Memory B cell (primary cell): ENCODE results near the gene MAGEB17.
"Not testable (repeated sequence)": the region's sequence is repeated elsewhere in the genome, so short reads cannot be mapped to it uniquely, and the experiment has no call there.

ENCODE experiments used
- ATAC-seq: fragments of 150-1000 bp; cut with Tn5 transposase; 2 replicates; pipeline ENCODE4 v1.10.0; 2021; ENCODE audit warnings: low read depth, mild to moderate bottlenecking, moderate library complexity
- DNase-seq, 2 donors: peaks; one replicate each; pipeline ENCODE4 v3.0.0; 2022; ENCODE audit warnings: low spot score in 2 of 2
- H3K27ac Mint-ChIP-seq: one replicate; pipeline ENCODE4 v1.8.0; 2022; ENCODE audit warnings: mild to moderate bottlenecking, moderate library complexity, mixed read lengths
- H3K27me3 Mint-ChIP-seq: one replicate; pipeline ENCODE4 v1.8.0; 2022; ENCODE audit warnings: mixed read lengths
- H3K36me3 Mint-ChIP-seq: one replicate; pipeline ENCODE4 v1.8.0; 2022; ENCODE audit warnings: mild to moderate bottlenecking, mixed read lengths
- H3K4me1 Mint-ChIP-seq: one replicate; pipeline ENCODE4 v1.8.0; 2022; ENCODE audit warnings: mixed read lengths
- H3K4me3 Mint-ChIP-seq: one replicate; pipeline ENCODE4 v1.8.0; 2022; ENCODE audit warnings: mild to moderate bottlenecking, moderate library complexity, mixed read lengths
- H3K9me3 Mint-ChIP-seq: one replicate; pipeline ENCODE4 v1.8.0; 2022; ENCODE audit warnings: mixed read lengths

Gene MAGEB17

GRCh38 chrX:16171944-16172343, 4.7 kb downstream of the MAGEB17 start:
- no peaks in the 10 kb centered on the region for H3K4me1 Mint-ChIP-seq
- ATAC-seq = no peak
- H3K27ac Mint-ChIP-seq = no peak overlapping the region
- H3K27me3 Mint-ChIP-seq = peaks cover 4% of the 10 kb centered on the region
- H3K9me3 Mint-ChIP-seq = no peaks in the 10 kb centered on the region
- DNase-seq = no peak
- H3K36me3 Mint-ChIP-seq = no peaks in the 10 kb centered on the region
- H3K4me3 Mint-ChIP-seq = no peak overlapping the region

GRCh38 chrX:16172391-16172790, 5.1 kb downstream of the MAGEB17 start:
- ATAC-seq (no peak), DNase-seq (no peak)
- H3K9me3 Mint-ChIP-seq = no peaks in the 10 kb centered on the region
- H3K4me1 Mint-ChIP-seq = no peaks in the 10 kb centered on the region
- H3K4me3 Mint-ChIP-seq = no peak overlapping the region
- no peaks in the 10 kb centered on the region for H3K36me3 Mint-ChIP-seq
- H3K27me3 Mint-ChIP-seq = peaks cover 4% of the 10 kb centered on the region
- no peak overlapping the region for H3K27ac Mint-ChIP-seq

- H3K4me1 Mint-ChIP-seq = no peaks in the 10 kb centered on the region
- ATAC-seq = no peak
- H3K4me3 Mint-ChIP-seq = no peak overlapping the region
- H3K9me3 Mint-ChIP-seq = no peaks in the 10 kb centered on the region
- no peaks in the 10 kb centered on the region for H3K27me3 Mint-ChIP-seq
- H3K36me3 Mint-ChIP-seq = no peaks in the 10 kb centered on the region
- H3K27ac Mint-ChIP-seq = no peak overlapping the region
- DNase-seq = no peak
Measured at GRCh38 chrX:16175329-16176061, 8.2 kb downstream of the MAGEB17 start.

GRCh38 chrX:16177260-16177659, 10.0 kb downstream of the MAGEB17 start:
- Mint-ChIP-seq H3K27me3 (no peaks in the 10 kb centered on the region), H3K9me3 (no peaks in the 10 kb centered on the region), H3K27ac (no peak overlapping the region), H3K4me1 (no peaks in the 10 kb centered on the region), H3K4me3 (no peak overlapping the region), H3K36me3 (no peaks in the 10 kb centered on the region)
- no peak for DNase-seq
- ATAC-seq = no peak

- H3K27me3 Mint-ChIP-seq, H3K36me3 Mint-ChIP-seq, DNase-seq, H3K9me3 Mint-ChIP-seq, H3K27ac Mint-ChIP-seq, ATAC-seq, H3K4me3 Mint-ChIP-seq, H3K4me1 Mint-ChIP-seq: not testable (repeated sequence)
Measured at GRCh38 chrX:16183843-16184242, 16.6 kb downstream of the MAGEB17 start.

GRCh38 chrX:16185725-16186136, 18.4 kb downstream of the MAGEB17 start:
- Mint-ChIP-seq H3K4me1 (no peaks in the 10 kb centered on the region), H3K36me3 (no peaks in the 10 kb centered on the region), H3K27me3 (no peaks in the 10 kb centered on the region), H3K27ac (no peak overlapping the region), H3K9me3 (no peaks in the 10 kb centered on the region), H3K4me3 (no peak overlapping the region)
- ATAC-seq = no peak
- no peak for DNase-seq

GRCh38 chrX:16186380-16187007, 19.2 kb downstream of the MAGEB17 start:
- H3K4me1 Mint-ChIP-seq = no peaks in the 10 kb centered on the region
- no peaks in the 10 kb centered on the region for H3K36me3 Mint-ChIP-seq

GRCh38 chrX:16187024-16187760, 19.9 kb downstream of the MAGEB17 start:
- DNase-seq (no peak), ATAC-seq (no peak)
- Mint-ChIP-seq H3K36me3 (no peaks in the 10 kb centered on the region), H3K4me3 (no peak overlapping the region), H3K4me1 (no peaks in the 10 kb centered on the region), H3K9me3 (no peaks in the 10 kb centered on the region), H3K27ac (no peak overlapping the region), H3K27me3 (no peaks in the 10 kb centered on the region)

More at GRCh38 chrX:16186380-16187007, 19.2 kb downstream of the MAGEB17 start:
- ATAC-seq (no peak), DNase-seq (no peak)
- H3K27me3 Mint-ChIP-seq = no peaks in the 10 kb centered on the region
- no peak overlapping the region for H3K4me3 Mint-ChIP-seq
- H3K27ac Mint-ChIP-seq = no peak overlapping the region
- H3K9me3 Mint-ChIP-seq = no peaks in the 10 kb centered on the region

- H3K9me3 Mint-ChIP-seq = no peaks in the 10 kb centered on the region
- no peak overlapping the region for H3K4me3 Mint-ChIP-seq
- H3K36me3 Mint-ChIP-seq = no peaks in the 10 kb centered on the region
- no peaks in the 10 kb centered on the region for H3K4me1 Mint-ChIP-seq
- ATAC-seq (no peak), DNase-seq (no peak)
- H3K27ac Mint-ChIP-seq = no peak overlapping the region
- H3K27me3 Mint-ChIP-seq = no peaks in the 10 kb centered on the region
Measured at GRCh38 chrX:16188687-16189086, 21.4 kb downstream of the MAGEB17 start.

- Mint-ChIP-seq H3K27ac (no peak overlapping the region), H3K4me3 (no peak overlapping the region), H3K9me3 (no peaks in the 10 kb centered on the region), H3K4me1 (no peaks in the 10 kb centered on the region), H3K36me3 (no peaks in the 10 kb centered on the region), H3K27me3 (no peaks in the 10 kb centered on the region)
- DNase-seq = no peak
- no peak for ATAC-seq
Measured at GRCh38 chrX:16191605-16192004, 24.3 kb downstream of the MAGEB17 start.

- Mint-ChIP-seq H3K4me3 (no peak overlapping the region), H3K9me3 (no peaks in the 10 kb centered on the region), H3K27ac (no peak overlapping the region), H3K4me1 (no peaks in the 10 kb centered on the region), H3K27me3 (peaks cover 2% of the 10 kb centered on the region), H3K36me3 (no peaks in the 10 kb centered on the region)
- DNase-seq = no peak
- ATAC-seq = no peak
Measured at GRCh38 chrX:16196829-16197228, 29.5 kb downstream of the MAGEB17 start.

GRCh38 chrX:16199343-16199742, 32.1 kb downstream of the MAGEB17 start:
- DNase-seq = no peak
- Mint-ChIP-seq H3K27me3 (peaks cover 6% of the 10 kb centered on the region), H3K9me3 (peaks cover 2% of the 10 kb centered on the region), H3K4me1 (peaks cover 2% of the 10 kb centered on the region), H3K36me3 (no peaks in the 10 kb centered on the region), H3K4me3 (no peak overlapping the region), H3K27ac (no peak overlapping the region)
- no peak for ATAC-seq

- no peak overlapping the region for H3K4me3 Mint-ChIP-seq
- no peaks in the 10 kb centered on the region for H3K36me3 Mint-ChIP-seq
- H3K27me3 Mint-ChIP-seq = peaks cover 4% of the 10 kb centered on the region
- H3K9me3 Mint-ChIP-seq = peaks cover 2% of the 10 kb centered on the region
- DNase-seq (no peak), ATAC-seq (no peak)
- no peak overlapping the region for H3K27ac Mint-ChIP-seq
- H3K4me1 Mint-ChIP-seq = peaks cover 2% of the 10 kb centered on the region
Measured at GRCh38 chrX:16202943-16203342, 35.7 kb downstream of the MAGEB17 start.

- ATAC-seq (no peak), DNase-seq (no peak)
- Mint-ChIP-seq H3K4me1 (peaks cover 2% of the 10 kb centered on the region), H3K27ac (no peak overlapping the region), H3K27me3 (peaks cover 4% of the 10 kb centered on the region), H3K4me3 (no peak overlapping the region), H3K36me3 (no peaks in the 10 kb centered on the region), H3K9me3 (peaks cover 2% of the 10 kb centered on the region)
Measured at GRCh38 chrX:16204538-16204937, 37.3 kb downstream of the MAGEB17 start.
